OCI-LY3 (cell line): ENCODE data around the gene DEPDC1B.
"Not testable (repeated sequence)": the region's sequence is repeated elsewhere in the genome, so short reads cannot be mapped to it uniquely, and the experiment has no call there.

Source experiments
- H2AFZ ChIP-seq: fragments of 200-600, 300-600 bp; shearing (Covaris generic); 2 replicates; pipeline ENCODE4 v1.6.0; 2014; ENCODE audit warnings: antibody characterized with exemption, low read depth, low read length
- H3K27ac ChIP-seq: fragments of 200-600, 300-600 bp; sonication (generic); 2 replicates; pipeline ENCODE4 v1.5.1; 2014; ENCODE audit warnings: mild to moderate bottlenecking, low read length, moderate library complexity, mixed read lengths
- H3K27me3 ChIP-seq: fragments of 200-600, 300-600 bp; sonication (generic); 2 replicates; pipeline ENCODE4 v1.6.1; 2014; ENCODE audit warnings: low read depth, low read length, mixed read lengths
- H3K36me3 ChIP-seq: fragments of 200-600, 300-600 bp; sonication (generic); replicated peaks from 2 replicates; pipeline ENCODE3; 2014; ENCODE audit warnings: low read depth, low read length, mixed read lengths
- H3K4me1 ChIP-seq: fragments of 300-600, 200-600 bp; sonication (generic); 2 replicates; pipeline ENCODE4 v1.6.1; 2014; ENCODE audit warnings: low read length, mixed read lengths
- H3K4me2 ChIP-seq: fragments of 200-600, 300-600 bp; sonication (generic); 2 replicates; pipeline ENCODE4 v1.6.1; 2014; ENCODE audit warnings: low read length, mixed read lengths
- H3K4me3 ChIP-seq: fragments of 300-600, 200-600 bp; sonication (generic); 2 replicates; pipeline ENCODE4 v1.5.1; 2014; ENCODE audit warnings: antibody characterized with exemption, mild to moderate bottlenecking, low read length, moderate library complexity
- H3K79me2 ChIP-seq: fragments of 300-600, 200-600 bp; shearing (Covaris generic); 2 replicates; pipeline ENCODE4 v1.6.1; 2014; ENCODE audit warnings: mild to moderate bottlenecking, low read length, mixed read lengths
- H3K9ac ChIP-seq: fragments of 300-600, 200-600 bp; shearing (Covaris generic); 2 replicates; pipeline ENCODE4 v1.6.0; 2014; ENCODE audit warnings: mild to moderate bottlenecking, low read length, moderate library complexity
- H3K9me3 ChIP-seq: fragments of 200-600, 300-600 bp; shearing (Covaris generic); 2 replicates; pipeline ENCODE4 v1.6.1; 2014; ENCODE audit warnings: low read length, mixed read lengths; ENCODE audit not compliant: insufficient read depth
- H4K20me1 ChIP-seq: fragments of 200-600, 300-600 bp; sonication (generic); 2 replicates; pipeline ENCODE4 v1.6.1; 2016; ENCODE audit warnings: low read length, mixed read lengths; ENCODE audit not compliant: insufficient read depth
- CTCF ChIP-seq: fragments of 200-600, 300-600 bp; sonication (generic); IDR thresholded peaks from 2 replicates; pipeline ENCODE4 v1.5.1; 2014; ENCODE audit warnings: antibody characterized with exemption, low read length, low read depth
- EZH2phosphoT487 ChIP-seq: fragments of 200-600 bp; shearing (Covaris generic); IDR thresholded peaks from 2 replicates; pipeline ENCODE4 v1.6.1; 2018; ENCODE audit warnings: antibody characterized with exemption, mixed run types, low read depth

Gene DEPDC1B

GRCh38 chr5:60740322-60740721 is 40.4 kb upstream of the DEPDC1B start:
- Histone ChIP-seq H3K9ac (no peak overlapping the region), H3K27ac (no peak overlapping the region), H3K36me3 (no peaks in the 10 kb centered on the region), H3K79me2 (no peaks in the 10 kb centered on the region), H3K4me3 (no peak overlapping the region), H3K27me3 (no peaks in the 10 kb centered on the region), H3K4me2 (no peak overlapping the region), H3K9me3 (no peaks in the 10 kb centered on the region), H4K20me1 (no peaks in the 10 kb centered on the region), H2AFZ (no peak overlapping the region), H3K4me1 (peaks cover 11% of the 10 kb centered on the region)
- no peak for TF ChIP-seq CTCF
- no peak for TF ChIP-seq EZH2phosphoT487

DNA sequence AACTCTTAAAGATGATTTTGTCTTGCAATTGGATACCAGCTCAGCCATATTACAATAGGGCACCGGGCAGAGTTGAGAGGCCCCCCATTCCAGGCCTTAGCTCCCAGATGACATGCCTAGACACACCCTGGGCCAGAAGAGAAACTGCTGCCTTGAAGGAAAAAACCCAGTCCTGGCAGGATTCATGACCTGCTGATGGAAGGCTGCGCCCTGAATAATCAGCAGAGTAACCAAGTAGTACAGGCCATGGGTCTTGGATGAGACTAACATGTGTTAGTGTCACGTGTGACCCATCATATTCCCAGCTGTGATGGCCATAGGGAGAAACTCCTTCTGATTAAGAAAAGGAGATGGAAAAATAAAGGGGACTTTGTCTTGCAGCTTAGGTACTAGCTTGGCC is 39.0 kb upstream of the DEPDC1B start:
- H3K4me1 ChIP-seq = peaks cover 11% of the 10 kb centered on the region
- no peaks in the 10 kb centered on the region for H3K9me3 ChIP-seq
- H4K20me1 ChIP-seq = no peaks in the 10 kb centered on the region
- H3K36me3 ChIP-seq = no peaks in the 10 kb centered on the region
- H3K27me3 ChIP-seq = no peaks in the 10 kb centered on the region
- no peak overlapping the region for H3K4me3 ChIP-seq
- no peak overlapping the region for H3K27ac ChIP-seq
- no peak overlapping the region for H3K9ac ChIP-seq
- no peak overlapping the region for H2AFZ ChIP-seq
- TF ChIP-seq CTCF = no peak
- TF ChIP-seq EZH2phosphoT487 = no peak
- no peaks in the 10 kb centered on the region for H3K79me2 ChIP-seq
- peak overlapping the region; percentile 9 for H3K4me2 ChIP-seq

- Histone ChIP-seq H3K36me3 (no peaks in the 10 kb centered on the region), H2AFZ (no peak overlapping the region), H3K27ac (no peak overlapping the region), H3K79me2 (no peaks in the 10 kb centered on the region), H4K20me1 (no peaks in the 10 kb centered on the region), H3K27me3 (no peaks in the 10 kb centered on the region), H3K9ac (no peak overlapping the region), H3K4me3 (no peak overlapping the region), H3K9me3 (no peaks in the 10 kb centered on the region), H3K4me2 (peak overlapping the region; percentile 9), H3K4me1 (peaks cover 11% of the 10 kb centered on the region)
- TF ChIP-seq EZH2phosphoT487 = no peak
- TF ChIP-seq CTCF = no peak
Measured at GRCh38 chr5:60738461-60738860, 38.5 kb upstream of the DEPDC1B start.

GRCh38 chr5:60730858-60731257 is 30.9 kb upstream of the DEPDC1B start:
- H3K4me1 ChIP-seq, H3K9ac ChIP-seq, H3K27ac ChIP-seq, H3K79me2 ChIP-seq, H3K36me3 ChIP-seq, H4K20me1 ChIP-seq, H2AFZ ChIP-seq, H3K4me3 ChIP-seq, H3K9me3 ChIP-seq, H3K4me2 ChIP-seq, H3K27me3 ChIP-seq: not testable (repeated sequence)
